Sigmoid colon (tissue), 4 donors: ENCODE measurements around the gene SLC31A2.

Experiments used
- POLR2A ChIP-seq, 2 donors: fragments of 450-650 bp; IDR thresholded peaks; one replicate each; pipeline ENCODE4 v1.6.1; 2016; ENCODE audit warnings: antibody characterized with exemption in 2 of 2, mild to moderate bottlenecking in 2 of 2, moderate library complexity in 2 of 2
- POLR2AphosphoS5 ChIP-seq, 4 donors: sonication (generic); formaldehyde crosslinking; IDR thresholded peaks; one replicate each; pipeline ENCODE4 v1.6.1; 2017; ENCODE audit warnings: antibody characterized with exemption in 4 of 4
- TF ChIP-seq, protein P1 (sequence below), 4 experiments: fragments of 450-650 bp in 3 of 4; fragments of 200-600 bp in 1 of 4; IDR thresholded peaks; one replicate each; pipeline ENCODE4 v1.5.1; 2016 to 2019; ENCODE audit warnings: antibody characterized with exemption in 4 of 4, mild to moderate bottlenecking in 3 of 4, moderate library complexity in 2 of 4

- TF ChIP-seq, protein P1, sequence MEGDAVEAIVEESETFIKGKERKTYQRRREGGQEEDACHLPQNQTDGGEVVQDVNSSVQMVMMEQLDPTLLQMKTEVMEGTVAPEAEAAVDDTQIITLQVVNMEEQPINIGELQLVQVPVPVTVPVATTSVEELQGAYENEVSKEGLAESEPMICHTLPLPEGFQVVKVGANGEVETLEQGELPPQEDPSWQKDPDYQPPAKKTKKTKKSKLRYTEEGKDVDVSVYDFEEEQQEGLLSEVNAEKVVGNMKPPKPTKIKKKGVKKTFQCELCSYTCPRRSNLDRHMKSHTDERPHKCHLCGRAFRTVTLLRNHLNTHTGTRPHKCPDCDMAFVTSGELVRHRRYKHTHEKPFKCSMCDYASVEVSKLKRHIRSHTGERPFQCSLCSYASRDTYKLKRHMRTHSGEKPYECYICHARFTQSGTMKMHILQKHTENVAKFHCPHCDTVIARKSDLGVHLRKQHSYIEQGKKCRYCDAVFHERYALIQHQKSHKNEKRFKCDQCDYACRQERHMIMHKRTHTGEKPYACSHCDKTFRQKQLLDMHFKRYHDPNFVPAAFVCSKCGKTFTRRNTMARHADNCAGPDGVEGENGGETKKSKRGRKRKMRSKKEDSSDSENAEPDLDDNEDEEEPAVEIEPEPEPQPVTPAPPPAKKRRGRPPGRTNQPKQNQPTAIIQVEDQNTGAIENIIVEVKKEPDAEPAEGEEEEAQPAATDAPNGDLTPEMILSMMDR (IDR thresholded peaks at IDR 0.05), result no peak
- no peak for TF ChIP-seq POLR2AphosphoS5 (IDR thresholded peaks at IDR 0.05)
- no peak for TF ChIP-seq POLR2A (IDR thresholded peaks at IDR 0.05)
Observed at GRCh38 chr9:113154946-113155345, 4.1 kb downstream of the SLC31A2 start.
